Trophoblast cell (in vitro differentiated cells and primary cell): Measurements from ENCODE around the gene GLT8D1.
"Not testable (repeated sequence)": the region's sequence is repeated elsewhere in the genome, so short reads cannot be mapped to it uniquely, and the experiment has no call there.

Source experiments
- DNase-seq, 2 donors: peaks; one replicate each; pipeline ENCODE4 v3.0.0-alpha.2; 2016
- H2AFZ ChIP-seq: 2 replicates; pipeline ENCODE4 v1.6.1; 2013; ENCODE audit warnings: low read length, moderate library complexity, mild to moderate bottlenecking; ENCODE audit not compliant: insufficient read depth, poor library complexity
- H2AK5ac ChIP-seq: 2 replicates; pipeline ENCODE4 v1.6.1; 2013; ENCODE audit warnings: mild to moderate bottlenecking, low read length
- H2BK120ac ChIP-seq: 2 replicates; pipeline ENCODE4 v1.6.1; 2013; ENCODE audit warnings: low read length, mild to moderate bottlenecking, moderate library complexity; ENCODE audit not compliant: insufficient read depth, poor library complexity
- H2BK12ac ChIP-seq: 2 replicates; pipeline ENCODE4 v1.6.1; 2013; ENCODE audit warnings: mild to moderate bottlenecking, low read length, moderate library complexity
- H2BK5ac ChIP-seq: 2 replicates; pipeline ENCODE4 v1.6.1; 2013; ENCODE audit warnings: low read length, low read depth, moderate library complexity, mild to moderate bottlenecking; ENCODE audit not compliant: poor library complexity
- H3K14ac ChIP-seq: 2 replicates; pipeline ENCODE4 v1.6.1; 2013; ENCODE audit warnings: mild to moderate bottlenecking, low read length
- H3K18ac ChIP-seq: 2 replicates; pipeline ENCODE4 v1.6.1; 2013; ENCODE audit warnings: mild to moderate bottlenecking, low read length
- H3K23ac ChIP-seq: 2 replicates; pipeline ENCODE4 v1.6.1; 2013; ENCODE audit warnings: low read length
- H3K27ac ChIP-seq: 2 replicates; pipeline ENCODE4 v1.5.1; 2013; ENCODE audit warnings: low read depth, mild to moderate bottlenecking, inconsistent platforms, low read length, moderate library complexity
- H3K27me3 ChIP-seq: 2 replicates; pipeline ENCODE4 v1.6.1; 2013; ENCODE audit warnings: inconsistent platforms, mild to moderate bottlenecking, low read length, moderate library complexity; ENCODE audit not compliant: insufficient read depth
- H3K36me3 ChIP-seq, 2 experiments: 1 replicate in 1 of 2; 2 replicates in 1 of 2; pipeline ENCODE4 v1.6.1; 2013; ENCODE audit warnings: low read length in 2 of 2, mild to moderate bottlenecking in 2 of 2, moderate library complexity in 1 of 2; ENCODE audit not compliant: insufficient read depth in 2 of 2, control insufficient read depth in 1 of 2
- H3K4ac ChIP-seq: 2 replicates; pipeline ENCODE4 v1.6.1; 2013; ENCODE audit warnings: low read depth, mild to moderate bottlenecking, low read length, moderate library complexity
- H3K4me1 ChIP-seq, 2 experiments: 1 replicate in 1 of 2; 2 replicates in 1 of 2; pipeline ENCODE4 v1.6.1; 2013; ENCODE audit warnings: low read length in 2 of 2, mild to moderate bottlenecking in 2 of 2, moderate library complexity in 1 of 2; ENCODE audit not compliant: insufficient read depth in 2 of 2, control insufficient read depth in 1 of 2
- H3K4me2 ChIP-seq: 2 replicates; pipeline ENCODE4 v1.6.1; 2013; ENCODE audit warnings: inconsistent platforms, mild to moderate bottlenecking, low read length, moderate library complexity
- H3K4me3 ChIP-seq: 2 replicates; pipeline ENCODE4 v1.5.1; 2013; ENCODE audit warnings: mild to moderate bottlenecking, low read depth, low read length, inconsistent platforms
- H3K79me1 ChIP-seq: one replicate; pipeline ENCODE4 v1.6.1; 2013; ENCODE audit warnings: low read length
- H3K79me2 ChIP-seq: 2 replicates; pipeline ENCODE4 v1.6.1; 2013; ENCODE audit warnings: low read length, mild to moderate bottlenecking; ENCODE audit not compliant: control insufficient read depth, insufficient read depth, poor library complexity
- H3K9ac ChIP-seq: 2 replicates; pipeline ENCODE4 v1.6.1; 2013; ENCODE audit warnings: mild to moderate bottlenecking, low read length
- H3K9me3 ChIP-seq: 2 replicates; pipeline ENCODE4 v1.6.1; 2013; ENCODE audit warnings: low read depth, mild to moderate bottlenecking, control low read depth, inconsistent platforms, low read length; ENCODE audit not compliant: insufficient read depth
- H4K12ac ChIP-seq: 2 replicates; pipeline ENCODE4 v1.6.1; 2013; ENCODE audit warnings: low read depth, mild to moderate bottlenecking, low read length, moderate library complexity
- H4K8ac ChIP-seq: 2 replicates; pipeline ENCODE4 v1.6.1; 2013; ENCODE audit warnings: low read depth, mild to moderate bottlenecking, low read length, moderate library complexity
- H4K91ac ChIP-seq: one replicate; pipeline ENCODE4 v1.6.1; 2013; ENCODE audit warnings: low read depth, mild to moderate bottlenecking, low read length, moderate library complexity
- WGBS: extraction: QIAGEN DNeasy Blood & Tissue Kit; methylation state at CpG from one replicate; pipeline ENCODE4 v1.1.7; 2013; ENCODE audit warnings: missing lambda C conversion rate; ENCODE audit not compliant: insufficient read length, insufficient coverage; ENCODE audit errors: extremely low coverage; 5-methylcytosine and 5-hydroxymethylcytosine counted together

Gene GLT8D1

DNA sequence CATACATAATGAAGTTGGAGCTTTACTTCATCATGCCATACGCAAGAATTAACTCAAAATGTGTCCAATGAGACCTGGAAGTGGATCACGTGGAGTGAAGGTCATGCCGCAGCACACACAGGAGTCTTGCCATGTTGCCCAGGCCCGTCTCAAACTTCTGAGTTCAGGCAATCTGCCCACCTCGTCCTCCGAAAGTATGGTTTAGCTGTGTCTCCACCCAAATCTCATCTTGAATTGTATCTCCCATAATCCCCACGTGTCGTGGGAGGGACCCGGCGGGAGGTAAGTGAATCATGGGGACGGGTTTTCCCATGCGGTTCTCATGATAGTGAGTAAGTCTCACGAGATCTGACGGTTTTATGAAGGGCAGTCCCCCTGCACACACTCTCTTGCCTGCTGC is 26.0 kb upstream of the GLT8D1 start:
- no peak overlapping the region for H2AK5ac ChIP-seq
- peaks cover 6% of the 10 kb centered on the region for H3K9me3 ChIP-seq
- no peak overlapping the region for H4K91ac ChIP-seq
- H3K4me2 ChIP-seq = no peak overlapping the region
- no peak overlapping the region for H3K4me3 ChIP-seq
- no peak overlapping the region for H2BK12ac ChIP-seq
- H3K27me3 ChIP-seq = no peaks in the 10 kb centered on the region
- no peak overlapping the region for H2AFZ ChIP-seq
- WGBS = no CpG with 5 or more reads among the region's 14 CpGs
- no peak for DNase-seq
- H3K36me3 ChIP-seq = peaks cover 16 to 24% of the 10 kb centered on the region in 2 experiments
- no peaks in the 10 kb centered on the region for H3K4me1 ChIP-seq
- no peak overlapping the region for H3K27ac ChIP-seq
- no peak overlapping the region for H4K12ac ChIP-seq
- no peak overlapping the region for H3K18ac ChIP-seq
- no peak overlapping the region for H2BK120ac ChIP-seq
- no peak overlapping the region for H4K8ac ChIP-seq
- no peak overlapping the region for H3K9ac ChIP-seq
- H3K4ac ChIP-seq = no peak overlapping the region
- no peak overlapping the region for H2BK5ac ChIP-seq
- no peaks in the 10 kb centered on the region for H3K79me2 ChIP-seq
- no peak overlapping the region for H3K23ac ChIP-seq
- H3K14ac ChIP-seq = no peak overlapping the region
- H3K79me1 ChIP-seq = peaks cover 3% of the 10 kb centered on the region

DNA sequence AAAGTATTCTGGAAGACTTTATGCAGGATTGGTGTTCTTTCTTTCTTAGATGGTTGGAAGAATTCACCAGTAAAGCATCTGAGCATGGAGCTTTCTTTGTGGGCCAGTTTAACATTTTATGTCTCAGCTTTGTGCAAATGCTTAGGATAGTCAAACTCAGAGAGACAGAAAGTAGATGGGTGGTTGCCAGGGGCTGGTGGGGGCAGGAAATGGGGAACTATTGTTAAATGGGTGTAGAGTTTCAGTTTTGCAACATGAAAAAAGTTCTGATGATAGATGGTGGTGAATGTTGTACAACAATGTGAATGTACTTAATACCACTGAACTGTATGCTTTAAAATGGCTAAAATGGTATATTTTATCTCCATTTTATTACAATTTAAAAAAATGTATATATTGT is 25.1 kb upstream of the GLT8D1 start:
- peaks cover 3% of the 10 kb centered on the region for H3K79me1 ChIP-seq
- H3K4me2 ChIP-seq = no peak overlapping the region
- H3K9me3 ChIP-seq = peaks cover 6% of the 10 kb centered on the region
- no peaks in the 10 kb centered on the region for H3K4me1 ChIP-seq
- H3K18ac ChIP-seq = no peak overlapping the region
- H3K14ac ChIP-seq = no peak overlapping the region
- H2BK120ac ChIP-seq = no peak overlapping the region
- no peak for DNase-seq
- no peak overlapping the region for H4K8ac ChIP-seq
- H3K36me3 ChIP-seq = peaks cover 16 to 24% of the 10 kb centered on the region in 2 experiments
- no peak overlapping the region for H4K91ac ChIP-seq
- H4K12ac ChIP-seq = no peak overlapping the region
- H2BK5ac ChIP-seq = no peak overlapping the region
- H3K4ac ChIP-seq = no peak overlapping the region
- H3K79me2 ChIP-seq = no peaks in the 10 kb centered on the region
- no peak overlapping the region for H2BK12ac ChIP-seq
- H3K27me3 ChIP-seq = no peaks in the 10 kb centered on the region
- no peak overlapping the region for H2AFZ ChIP-seq
- H2AK5ac ChIP-seq = no peak overlapping the region
- no peak overlapping the region for H3K9ac ChIP-seq
- H3K27ac ChIP-seq = no peak overlapping the region
- H3K23ac ChIP-seq = no peak overlapping the region
- H3K4me3 ChIP-seq = no peak overlapping the region

DNA sequence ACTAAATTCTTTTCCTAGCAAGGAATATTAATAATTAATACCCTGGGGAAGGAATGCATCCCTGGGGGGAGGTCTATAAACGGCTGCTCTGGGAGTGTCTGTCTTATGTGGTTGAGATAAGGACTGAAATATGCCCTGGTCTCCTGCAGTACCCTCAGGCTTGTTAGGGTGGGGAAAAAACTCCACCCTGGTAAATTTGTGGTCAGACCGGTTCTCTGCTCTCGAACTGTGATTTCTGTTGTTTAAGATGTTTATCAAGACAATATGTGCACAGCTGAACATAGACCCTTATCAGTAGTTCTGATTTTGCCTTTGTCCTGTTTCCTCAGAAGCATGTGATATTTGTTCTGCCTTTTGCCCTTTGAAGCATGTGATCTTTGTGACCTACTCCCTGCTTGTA is 23.2 kb upstream of the GLT8D1 start:
- H3K27ac ChIP-seq, H3K27me3 ChIP-seq: not testable (repeated sequence)

DNA sequence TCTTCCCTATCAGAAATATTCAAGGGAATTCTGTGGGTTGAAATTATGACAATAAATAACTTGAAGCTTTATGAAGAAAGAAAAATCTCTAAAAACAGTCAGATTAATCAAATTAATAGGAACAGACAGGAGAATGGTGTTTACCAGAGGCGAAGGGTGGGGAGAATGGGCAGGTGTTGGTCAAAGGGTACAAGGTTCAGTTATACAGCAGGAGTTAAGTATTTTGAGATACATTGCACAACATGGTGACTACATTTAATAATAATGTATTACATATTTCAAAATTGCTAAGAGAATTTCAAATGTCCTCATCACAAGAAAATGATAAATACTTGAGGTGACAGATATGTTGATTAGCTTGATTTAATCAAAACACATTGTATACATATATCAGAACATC is 18.9 kb upstream of the GLT8D1 start:
- Histone ChIP-seq H3K27ac (no peak overlapping the region), H2AK5ac (no peak overlapping the region), H3K4me2 (no peak overlapping the region), H3K27me3 (no peaks in the 10 kb centered on the region), H3K79me2 (no peaks in the 10 kb centered on the region), H3K4me1 (peaks cover 3 to 5% of the 10 kb centered on the region in 2 experiments), H2BK120ac (no peak overlapping the region), H3K9ac (no peak overlapping the region), H3K79me1 (peaks cover 3% of the 10 kb centered on the region), H3K9me3 (peaks cover 3% of the 10 kb centered on the region), H3K4ac (no peak overlapping the region), H4K8ac (no peak overlapping the region), H2AFZ (no peak overlapping the region), H3K23ac (no peak overlapping the region), H3K18ac (no peak overlapping the region), H4K91ac (no peak overlapping the region), H3K14ac (no peak overlapping the region), H2BK5ac (no peak overlapping the region), H3K4me3 (no peak overlapping the region), H4K12ac (no peak overlapping the region), H2BK12ac (no peak overlapping the region), H3K36me3 (peaks cover 4 to 7% of the 10 kb centered on the region in 2 experiments)
- DNase-seq = peak in 1 of 2 donors; percentile 28
- no CpG with 5 or more reads among the region's 1 CpG for WGBS

More for the DNA sequence above, 23.2 kb upstream of the GLT8D1 start:
- H3K4me2 ChIP-seq, H2BK5ac ChIP-seq, H4K12ac ChIP-seq, H2BK12ac ChIP-seq, H3K4ac ChIP-seq, H3K9ac ChIP-seq, H3K79me1 ChIP-seq, H4K8ac ChIP-seq, H3K79me2 ChIP-seq, H2BK120ac ChIP-seq, H3K14ac ChIP-seq, H3K4me3 ChIP-seq, H3K18ac ChIP-seq, H2AK5ac ChIP-seq, H3K23ac ChIP-seq, H2AFZ ChIP-seq, H3K4me1 ChIP-seq, H3K9me3 ChIP-seq, H4K91ac ChIP-seq: not testable (repeated sequence)
- peak; percentile 14 to 74 for DNase-seq
- H3K36me3 ChIP-seq = peaks cover 16 to 20% of the 10 kb centered on the region in 2 experiments
- WGBS = no CpG with 5 or more reads among the region's 3 CpGs
